ENCODE data around the gene ADAMTS10.

- TF ChIP-seq, protein P1, sequence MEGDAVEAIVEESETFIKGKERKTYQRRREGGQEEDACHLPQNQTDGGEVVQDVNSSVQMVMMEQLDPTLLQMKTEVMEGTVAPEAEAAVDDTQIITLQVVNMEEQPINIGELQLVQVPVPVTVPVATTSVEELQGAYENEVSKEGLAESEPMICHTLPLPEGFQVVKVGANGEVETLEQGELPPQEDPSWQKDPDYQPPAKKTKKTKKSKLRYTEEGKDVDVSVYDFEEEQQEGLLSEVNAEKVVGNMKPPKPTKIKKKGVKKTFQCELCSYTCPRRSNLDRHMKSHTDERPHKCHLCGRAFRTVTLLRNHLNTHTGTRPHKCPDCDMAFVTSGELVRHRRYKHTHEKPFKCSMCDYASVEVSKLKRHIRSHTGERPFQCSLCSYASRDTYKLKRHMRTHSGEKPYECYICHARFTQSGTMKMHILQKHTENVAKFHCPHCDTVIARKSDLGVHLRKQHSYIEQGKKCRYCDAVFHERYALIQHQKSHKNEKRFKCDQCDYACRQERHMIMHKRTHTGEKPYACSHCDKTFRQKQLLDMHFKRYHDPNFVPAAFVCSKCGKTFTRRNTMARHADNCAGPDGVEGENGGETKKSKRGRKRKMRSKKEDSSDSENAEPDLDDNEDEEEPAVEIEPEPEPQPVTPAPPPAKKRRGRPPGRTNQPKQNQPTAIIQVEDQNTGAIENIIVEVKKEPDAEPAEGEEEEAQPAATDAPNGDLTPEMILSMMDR (IDR thresholded peaks at IDR 0.05; ENCODE audit: extremely low read depth in 1 of 2, insufficient read depth in 1 of 2, low read depth in 1 of 2, low read length in 2 of 2) = no peak
- TF ChIP-seq POLR2A (IDR thresholded peaks at IDR 0.05; ENCODE audit: low read depth, low read length) (no peak), EZH2 (IDR thresholded peaks at IDR 0.05; ENCODE audit: borderline replicate concordance, low read depth, low read length, severe bottlenecking) (no peak), POLR2AphosphoS5 (IDR thresholded peaks at IDR 0.05; ENCODE audit: insufficient read depth, low read depth, low read length) (no peak), JUN (IDR thresholded peaks at IDR 0.05; ENCODE audit: borderline replicate concordance, insufficient read depth, insufficient read length, low read depth) (no peak), FOS (IDR thresholded peaks at IDR 0.05; ENCODE audit: borderline replicate concordance, insufficient read depth, low read length) (no peak), MYC (IDR thresholded peaks at IDR 0.05; ENCODE audit: low read depth, low read length) (no peak), MAX (IDR thresholded peaks at IDR 0.05; ENCODE audit: insufficient read depth, insufficient read length) (no peak)
Measured at GRCh38 chr19:8612807-8613171, 2.3 kb upstream of the ADAMTS10 start.

Measured in endothelial cell of umbilical vein (primary cell).